Loucy (cell line): ENCODE data around the gene PDK4.
"Not testable (repeated sequence)": the region's sequence is repeated elsewhere in the genome, so short reads cannot be mapped to it uniquely, and the experiment has no call there.

Experiments used
- CTCF ChIP-seq: fragments of 200-600 bp; sonication (generic); conservative IDR thresholded peaks from 2 replicates; pipeline ENCODE4 v1.5.1; 2014; ENCODE audit warnings: mild to moderate bottlenecking, antibody characterized with exemption, low read length
- EZH2phosphoT487 ChIP-seq: fragments of 200-600 bp; IDR thresholded peaks from 2 replicates; pipeline ENCODE4 v1.6.1; 2018; ENCODE audit warnings: antibody characterized with exemption, mild to moderate bottlenecking, moderate library complexity, borderline replicate concordance

- not testable (repeated sequence) for TF ChIP-seq CTCF, EZH2phosphoT487
Observed at GRCh38 chr7:95552010-95552926, 44.0 kb downstream of the PDK4 start.
